Measurements from ENCODE around the gene NUP62.
A peak's percentile ranks its signal among the peaks of the same experiment; 100 is the strongest.

Gene NUP62

DNA sequence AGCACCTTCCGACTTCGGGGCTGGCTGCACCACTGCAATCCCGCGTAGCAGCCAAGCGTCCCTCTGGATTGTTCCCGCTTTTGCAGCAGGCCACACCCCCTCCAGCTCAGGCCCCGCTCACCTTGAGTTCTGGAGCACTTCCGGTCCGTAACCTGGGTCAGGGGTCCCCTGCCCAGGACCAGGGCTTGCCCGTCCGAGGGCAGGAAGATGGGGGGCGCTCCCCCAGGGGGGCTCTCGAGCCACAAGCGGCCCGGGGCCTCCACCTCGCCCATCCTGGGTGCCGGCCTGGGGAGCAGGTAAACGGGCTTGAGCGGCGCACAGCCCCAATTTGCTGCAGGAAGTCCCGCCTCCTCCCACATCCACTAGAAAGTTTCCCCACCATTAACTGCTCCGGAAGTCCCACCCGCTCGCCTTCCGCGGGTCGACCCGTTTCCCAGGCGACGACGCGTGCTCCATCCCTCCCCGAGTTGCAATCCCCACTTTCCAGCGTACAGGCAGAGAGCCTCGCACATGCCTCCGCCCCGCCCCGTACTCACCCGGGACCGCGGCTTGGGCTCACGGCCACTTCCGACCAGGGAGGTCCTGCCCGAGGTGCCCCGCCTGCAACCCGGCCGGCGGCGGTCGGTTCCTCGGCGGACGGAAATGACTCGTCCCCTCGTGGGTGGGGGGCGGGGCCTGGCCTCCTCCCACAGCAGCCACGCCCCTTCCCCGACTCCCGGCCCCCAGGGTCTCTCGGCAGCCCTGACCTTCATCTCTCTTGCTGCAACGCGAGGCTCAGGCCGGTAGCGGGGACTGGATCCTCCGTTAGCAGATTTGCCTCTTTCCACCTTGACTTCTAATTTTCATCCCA, 62.1 kb downstream of the NUP62 start, which contains the start of gene PNKP:
Gene PNKP (minus strand): TSS at position 644 of the 850 bp plus-strand sequence. CDS start 372 bp downstream, at position 272.
- peak; percentile 86 for DNase-seq (ENCODE audit: low read depth)

DNA sequence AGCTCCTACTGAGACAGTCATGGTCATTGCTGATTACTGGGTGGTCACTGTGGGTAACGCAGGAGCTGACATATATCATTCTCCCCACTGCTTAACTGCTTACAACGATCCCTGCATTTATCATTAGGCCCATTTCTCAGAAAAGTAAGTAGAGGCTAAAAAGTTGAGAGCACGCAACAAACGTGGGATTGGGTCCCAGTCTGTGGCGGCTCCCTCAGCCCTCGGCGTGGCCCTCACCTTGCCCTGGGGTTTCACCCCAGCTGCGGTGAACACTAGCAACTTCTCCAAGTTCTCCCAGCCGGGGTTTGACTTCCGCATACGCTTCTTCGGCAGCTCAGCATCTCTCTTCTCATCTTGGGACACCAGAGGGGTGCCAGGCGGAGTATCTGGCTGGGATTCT, 64.4 kb downstream of the NUP62 start:
- no peak for DNase-seq (ENCODE audit: low read depth)

DNA sequence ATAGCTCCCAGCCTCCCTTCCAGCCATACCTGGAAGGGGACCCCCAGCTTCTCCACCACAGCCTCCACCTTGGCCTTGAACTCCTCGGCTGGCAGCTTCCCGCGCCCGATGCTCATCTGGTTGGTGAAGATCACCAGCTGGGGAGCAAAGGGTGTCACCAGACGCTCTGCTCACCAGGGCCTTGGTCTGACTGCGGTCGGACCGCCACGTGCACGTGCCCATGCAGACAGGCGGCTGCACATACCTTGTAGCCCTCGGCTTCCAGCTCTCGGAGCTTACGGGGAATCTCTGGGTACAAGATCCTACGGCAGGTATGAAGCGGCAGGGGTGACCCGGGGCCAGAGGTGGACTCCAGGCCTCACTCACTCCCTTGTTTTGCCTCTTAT, 65.4 kb downstream of the NUP62 start:
- no peak for DNase-seq (ENCODE audit: low read depth)

DNA sequence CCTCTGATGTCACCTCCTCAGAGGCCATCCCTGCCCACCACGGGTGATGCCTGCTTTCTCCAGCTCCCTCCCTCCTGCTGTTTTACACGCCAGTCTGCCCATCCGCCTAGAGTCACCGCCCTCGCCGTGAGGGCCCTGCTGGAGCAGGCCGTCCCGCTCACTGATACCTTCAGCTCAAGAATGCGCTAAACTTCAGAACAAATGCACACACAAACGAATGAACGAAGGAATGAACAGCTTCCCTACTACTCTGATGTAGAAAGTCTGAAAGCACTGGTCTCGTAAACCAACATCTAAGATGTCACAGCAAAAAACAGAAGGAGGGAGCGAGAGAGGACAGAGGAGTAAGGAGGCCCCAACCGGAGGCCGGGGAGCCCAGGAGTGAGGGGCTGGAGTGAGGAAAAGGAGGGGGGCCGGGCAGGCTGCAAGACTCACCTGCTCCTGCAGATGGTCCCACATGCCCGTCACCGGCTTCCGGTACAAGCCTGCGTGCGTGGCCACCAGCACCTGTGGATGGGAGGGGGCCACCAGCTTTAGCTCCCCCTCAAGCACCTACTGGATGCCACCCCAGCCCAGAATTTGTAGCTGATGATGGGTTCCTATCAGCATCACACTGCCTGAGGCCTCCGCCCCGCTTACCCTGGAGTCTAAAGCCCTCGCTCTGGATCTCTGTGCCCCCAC, 65.9 kb downstream of the NUP62 start:
- DNase-seq (ENCODE audit: low read depth) = no peak

DNA sequence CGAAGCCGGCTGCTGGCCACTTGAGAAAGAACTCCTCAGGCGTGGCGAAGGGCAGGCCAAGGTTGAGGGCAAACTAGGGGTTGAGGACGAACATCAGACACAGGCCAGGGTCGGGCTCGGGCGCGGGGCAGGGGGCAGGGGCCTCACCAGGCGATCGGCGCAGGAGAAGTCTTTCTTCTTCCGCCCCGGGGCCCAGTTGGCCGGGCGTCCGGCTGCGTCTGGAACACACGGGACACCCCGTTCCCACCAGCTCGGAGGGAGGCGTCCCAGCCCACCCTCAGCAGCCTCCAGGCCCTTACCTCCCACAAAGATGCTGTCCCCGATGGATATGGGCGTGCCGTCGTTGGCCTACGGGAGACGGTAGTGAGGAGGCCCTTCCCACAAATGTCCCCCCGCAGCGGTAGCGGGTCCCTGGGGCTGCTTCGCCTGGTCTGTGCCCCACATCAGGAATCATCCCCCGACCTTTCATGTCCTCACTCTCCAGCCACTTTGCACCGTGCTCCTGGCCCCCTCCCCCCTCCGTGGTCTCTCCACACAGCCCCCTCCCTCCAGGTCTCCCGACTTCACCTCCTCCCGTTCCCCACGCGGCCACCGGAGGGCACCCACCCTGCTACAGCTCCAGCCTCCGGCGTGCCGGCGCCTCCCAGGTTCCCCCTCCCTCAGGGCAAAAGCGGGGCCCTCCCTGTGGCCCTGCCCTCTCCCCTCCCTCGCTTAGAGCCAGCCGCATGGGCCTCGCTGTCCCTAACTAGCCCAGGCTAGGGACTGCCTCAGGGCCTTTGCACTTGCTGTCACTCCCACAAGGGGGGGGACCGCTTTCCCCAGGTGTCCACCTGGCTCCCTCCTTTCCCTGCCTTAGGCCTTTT, 66.7 kb downstream of the NUP62 start:
- no peak for DNase-seq (ENCODE audit: low read depth)

DNA sequence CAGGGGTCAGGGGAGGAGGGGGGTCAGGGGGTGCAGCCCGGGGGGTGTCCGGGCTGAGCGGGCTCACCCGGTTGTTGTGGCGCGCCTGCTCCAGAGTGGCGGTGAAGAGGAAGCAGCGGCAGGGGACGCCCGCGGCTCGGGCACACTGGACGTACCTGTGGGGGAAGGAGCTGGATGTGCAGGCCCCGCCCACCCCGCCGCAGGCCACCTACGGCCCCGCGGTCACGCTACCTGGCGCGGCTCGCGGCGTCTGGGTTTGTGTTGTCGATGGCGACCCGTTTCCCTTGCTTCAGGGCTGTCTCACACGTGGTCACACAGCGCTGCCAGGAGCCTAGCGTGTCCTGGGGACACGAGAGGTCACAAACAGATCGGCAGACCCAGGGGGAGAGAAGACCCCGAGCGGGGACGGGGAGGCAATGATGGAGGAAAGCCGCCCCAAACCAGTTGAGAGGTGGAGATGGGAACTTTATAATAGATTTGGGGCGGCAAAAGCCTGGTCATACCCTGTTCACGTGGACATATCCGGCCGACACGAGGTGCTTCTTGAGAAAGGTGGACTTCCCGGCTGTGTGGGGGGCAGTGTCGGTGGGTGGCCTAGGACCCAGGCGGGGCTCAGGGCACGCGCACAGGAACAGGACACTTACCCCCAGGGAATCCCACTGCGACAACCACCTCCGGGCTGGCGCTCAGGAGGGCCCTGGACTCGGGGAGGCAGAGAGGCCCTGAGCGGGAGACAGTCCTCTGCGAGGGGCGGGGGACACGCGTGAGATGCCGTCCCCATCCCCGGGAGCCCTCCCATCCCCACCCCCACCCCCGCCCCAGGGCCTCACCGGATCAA, 67.5 kb downstream of the NUP62 start:
- DNase-seq (ENCODE audit: low read depth) = no peak

DNA sequence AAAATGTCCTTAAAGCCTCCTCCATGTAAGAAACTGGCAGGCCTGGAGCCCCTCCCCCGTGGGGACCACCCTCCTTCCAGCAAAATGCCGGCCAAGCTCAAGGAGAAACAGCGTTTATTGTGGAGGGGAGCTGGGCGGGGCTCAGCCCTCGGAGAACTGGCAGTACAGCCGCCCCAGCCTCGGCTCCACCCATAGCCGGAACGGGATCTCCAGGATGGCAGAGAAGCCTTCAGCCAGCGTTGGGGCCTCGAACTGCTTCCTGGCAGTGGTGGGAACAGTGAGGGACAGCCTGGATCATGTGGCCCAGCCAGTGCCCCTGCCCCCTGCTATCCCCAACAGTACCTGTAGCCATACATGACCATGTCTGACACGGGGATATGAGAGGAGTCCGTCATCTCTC, 68.2 kb downstream of the NUP62 start:
- no peak for DNase-seq (ENCODE audit: low read depth)

DNA sequence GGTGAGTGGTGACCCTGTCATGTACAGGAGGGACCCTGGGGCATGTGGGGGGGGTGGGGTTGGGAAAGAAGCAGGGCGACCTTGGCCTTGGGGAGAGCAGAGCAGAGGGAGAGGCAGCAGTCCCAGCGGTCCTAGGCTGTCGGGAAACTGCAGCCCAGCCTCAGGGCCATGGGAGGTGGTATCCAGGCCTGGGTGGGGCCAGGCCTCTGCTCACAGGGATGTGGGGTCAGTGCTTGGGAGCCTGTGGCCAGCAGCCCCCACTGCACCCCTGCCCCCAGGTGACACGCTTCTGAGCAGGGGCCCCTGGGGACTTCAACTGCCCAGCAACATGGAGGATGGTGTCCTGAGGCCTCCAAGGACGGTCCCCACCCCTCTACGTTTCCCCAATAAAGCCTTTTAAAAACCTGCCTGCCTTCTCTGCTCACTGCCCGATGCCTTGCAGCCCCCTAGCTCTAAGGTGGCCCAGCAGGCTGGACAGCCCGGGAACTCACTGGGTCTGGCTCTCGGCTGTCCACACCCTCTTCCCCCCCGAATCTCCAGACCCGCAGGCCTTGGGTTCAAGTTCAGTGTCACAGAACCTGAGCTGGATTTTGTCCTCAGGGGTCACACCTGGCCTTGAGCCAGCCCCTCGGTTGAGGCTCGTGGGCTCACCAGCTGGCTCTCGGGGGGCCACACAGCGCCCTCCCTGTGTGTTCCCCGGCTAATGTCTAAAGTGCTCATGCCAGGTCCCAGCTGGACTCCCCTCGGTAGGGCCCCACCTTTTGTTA, 68.8 kb downstream of the NUP62 start:
- DNase-seq (ENCODE audit: low read depth) = no peak

DNA sequence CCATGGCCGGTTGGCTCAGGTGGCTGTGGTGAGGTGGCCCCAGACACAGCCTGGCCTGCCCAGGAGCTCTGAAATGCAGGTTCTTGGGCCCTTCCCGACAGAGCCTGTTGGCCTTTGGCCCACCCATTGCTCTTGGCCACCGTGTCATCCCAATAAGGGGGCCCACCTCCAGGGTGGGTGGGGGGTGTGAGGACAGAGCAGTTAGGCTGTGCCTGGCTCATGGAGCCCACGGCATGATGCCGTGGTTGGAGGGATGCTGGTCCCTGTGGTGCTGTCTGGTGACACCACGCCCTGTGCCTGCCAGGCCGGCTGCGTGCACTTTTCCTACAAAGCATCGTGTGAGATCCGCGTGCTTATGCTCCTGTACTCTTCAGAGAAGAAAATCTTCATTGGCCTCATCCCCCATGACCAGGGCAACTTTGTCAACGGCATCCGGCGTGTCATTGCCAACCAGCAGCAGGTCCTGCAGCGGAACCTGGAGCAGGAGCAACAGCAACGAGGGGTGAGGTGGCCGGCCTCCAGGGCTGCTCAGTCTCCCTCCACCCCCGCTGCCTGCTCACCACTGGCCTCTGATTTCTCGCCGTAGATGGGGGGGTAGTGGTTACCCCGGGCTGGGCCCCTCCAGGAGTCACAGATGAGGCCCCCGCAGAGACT, 69.5 kb downstream of the NUP62 start:
- DNase-seq (ENCODE audit: low read depth) = no peak

DNA sequence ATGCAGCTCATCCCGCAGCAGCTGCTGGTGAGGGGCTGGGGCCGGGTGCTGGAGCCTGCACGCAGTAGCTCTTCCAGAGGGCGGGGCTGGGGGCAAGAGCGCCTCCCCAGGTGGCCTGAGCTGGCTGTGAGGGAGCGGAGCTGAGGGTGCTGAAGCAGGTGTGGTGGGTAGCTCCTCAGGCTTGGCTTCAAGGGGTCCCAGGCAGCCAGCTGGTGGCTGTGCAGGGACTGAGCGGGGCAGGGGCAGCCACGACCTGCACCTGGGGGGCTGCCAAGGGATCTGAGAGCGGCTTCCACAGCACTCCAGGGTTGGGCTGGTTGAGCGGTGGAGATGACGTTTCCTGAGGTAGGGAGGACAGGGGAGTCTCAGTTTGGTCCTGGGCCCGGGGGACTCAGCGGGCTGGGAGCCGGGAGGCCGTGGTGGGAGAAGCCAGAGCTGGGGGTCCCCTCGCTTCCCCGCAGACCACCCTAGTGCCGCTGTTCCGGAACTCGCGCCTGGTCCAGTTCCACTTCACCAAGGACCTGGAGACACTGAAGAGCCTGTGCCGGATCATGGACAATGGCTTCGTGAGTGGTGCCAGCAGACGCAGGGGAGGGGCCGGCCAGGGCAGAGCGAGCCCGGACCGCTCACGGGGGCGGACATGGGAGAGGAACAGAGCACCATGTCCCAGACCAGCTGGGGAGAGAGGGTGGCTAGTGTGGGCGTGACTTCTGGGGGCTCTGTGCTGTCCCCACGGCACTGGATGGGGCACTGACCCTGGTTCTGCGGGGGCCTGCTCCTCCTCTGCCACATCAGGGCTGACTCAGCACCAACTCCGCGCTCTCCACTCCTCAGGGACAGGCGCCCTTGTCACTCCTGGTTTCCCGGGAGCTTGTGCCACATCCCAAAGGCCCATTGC, 71.0 kb downstream of the NUP62 start:
- no peak for DNase-seq (ENCODE audit: low read depth)

DNA sequence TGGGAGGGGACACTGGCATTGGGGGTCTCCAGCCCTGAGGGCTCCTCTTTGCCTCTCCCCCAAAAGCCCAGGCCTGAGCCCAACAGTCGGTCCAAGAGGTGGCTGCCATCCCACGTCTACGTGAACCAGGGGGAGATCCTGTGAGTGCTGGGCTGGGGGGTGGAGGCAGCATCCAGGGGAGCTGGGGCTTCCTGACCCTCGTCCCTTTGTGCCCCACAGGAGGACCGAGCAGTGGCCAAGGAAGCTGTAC, 71.5 kb downstream of the NUP62 start:
- DNase-seq (ENCODE audit: low read depth) = no peak

DNA sequence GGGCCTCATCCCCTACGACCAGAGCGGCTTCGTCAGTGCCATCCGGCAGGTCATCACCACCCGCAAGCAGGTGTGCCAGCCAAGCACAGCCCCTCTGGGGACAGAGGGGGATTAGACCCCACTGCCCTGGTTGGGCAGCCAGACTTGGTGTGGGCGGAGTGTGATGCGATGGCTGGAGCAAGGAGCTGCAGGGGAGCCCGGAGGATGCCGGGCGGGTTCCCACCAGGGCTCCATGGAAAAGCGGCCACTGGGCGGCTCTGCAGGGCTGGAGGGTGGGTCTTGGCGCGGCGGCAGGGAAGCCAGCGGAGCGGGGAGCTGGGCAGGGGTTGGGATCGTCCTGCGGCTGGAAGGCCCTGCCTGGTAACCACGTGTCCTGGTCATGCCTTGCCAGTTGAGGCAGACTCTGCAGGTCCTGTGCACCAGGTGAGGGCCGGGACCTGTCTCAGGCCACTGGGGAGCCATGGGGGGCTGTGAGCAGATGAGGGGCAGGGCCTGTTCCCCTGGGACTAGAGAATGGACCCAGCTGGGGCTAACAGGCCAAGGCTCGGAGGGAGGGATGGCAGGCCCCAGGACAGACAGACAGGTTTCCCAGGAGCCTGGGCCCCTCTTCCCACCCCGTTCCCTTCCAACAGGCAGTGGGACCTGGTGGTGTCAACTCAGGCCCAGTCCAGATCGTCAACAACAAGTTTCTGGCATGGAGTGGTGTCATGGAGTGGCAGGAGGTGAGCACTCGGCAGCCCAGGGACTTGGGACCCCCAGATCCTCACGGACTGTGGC, 72.1 kb downstream of the NUP62 start:
- no peak for DNase-seq (ENCODE audit: low read depth)

Data from activated T-cell treated with anti-CD3 and anti-CD28 coated beads for 24 hours (primary cell).